GM21717 (cell line): Measurements from ENCODE around the gene OR6Q1.

Experiments used
- ATAC-seq: cut with Tn5 transposase; IDR thresholded peaks from one replicate; pipeline ENCODE4 v1.9.1; 2021; ENCODE audit warnings: mild to moderate bottlenecking, moderate library complexity; ENCODE audit not compliant: unreplicated experiment

Gene OR6Q1

GRCh38 chr11:58057481-58057880 lies 26.7 kb downstream of the OR6Q1 start:
- no peak for ATAC-seq

GRCh38 chr11:58058276-58059006 lies 27.7 kb downstream of the OR6Q1 start:
- ATAC-seq = no peak

GRCh38 chr11:58059007-58059350 lies 28.2 kb downstream of the OR6Q1 start:
- no peak for ATAC-seq

- no peak for ATAC-seq
These were observed 29.8 kb downstream of the OR6Q1 start for GRCh38 chr11:58060535-58060934.

- no peak for ATAC-seq
These were observed 30.4 kb downstream of the OR6Q1 start for GRCh38 chr11:58060939-58061672.

- ATAC-seq = peak; percentile 63
These were observed 31.1 kb downstream of the OR6Q1 start for GRCh38 chr11:58061813-58062212.

- ATAC-seq = no peak
These were observed 36.9 kb downstream of the OR6Q1 start for GRCh38 chr11:58067685-58068084.

GRCh38 chr11:58068655-58069054 lies 37.9 kb downstream of the OR6Q1 start:
- no peak for ATAC-seq

GRCh38 chr11:58070585-58070984 lies 39.8 kb downstream of the OR6Q1 start:
- ATAC-seq = no peak

GRCh38 chr11:58075781-58076180 lies 45.0 kb downstream of the OR6Q1 start:
- ATAC-seq = no peak
